HUES64 (cell line): ENCODE results near the gene PPP1R1B.

Source experiments
- H3K27ac ChIP-seq: 2 replicates; pipeline ENCODE4 v1.7.0; 2013; ENCODE audit warnings: low read depth, low read length, inconsistent platforms
- H3K27me3 ChIP-seq: 2 replicates; pipeline ENCODE4 v1.6.1; 2013; ENCODE audit warnings: mild to moderate bottlenecking, low read length; ENCODE audit not compliant: insufficient read depth
- H3K36me3 ChIP-seq: 2 replicates; pipeline ENCODE4 v1.6.1; 2013; ENCODE audit warnings: mild to moderate bottlenecking, low read length; ENCODE audit not compliant: insufficient read depth
- H3K4me1 ChIP-seq: 2 replicates; pipeline ENCODE4 v1.6.1; 2013; ENCODE audit warnings: mild to moderate bottlenecking, low read length, moderate library complexity; ENCODE audit not compliant: insufficient read depth
- H3K4me3 ChIP-seq: 2 replicates; pipeline ENCODE4 v1.5.1; 2013; ENCODE audit warnings: mild to moderate bottlenecking, low read length, moderate library complexity
- H3K9ac ChIP-seq: 2 replicates; pipeline ENCODE4 v1.6.1; 2013; ENCODE audit warnings: mild to moderate bottlenecking, low read depth, low read length
- H3K9me3 ChIP-seq: 2 replicates; pipeline ENCODE4 v1.6.1; 2013; ENCODE audit warnings: low read depth, low read length; ENCODE audit not compliant: insufficient read depth
- WGBS: fragments of 150-250, 120-280 bp; methylation state at CpG from one replicate; pipeline ENCODE4 v1.1.7; 2013; ENCODE audit warnings: missing lambda C conversion rate; 5-methylcytosine and 5-hydroxymethylcytosine counted together

Gene PPP1R1B

GRCh38 chr17:39609416-39610025 lies 17.2 kb upstream of the PPP1R1B start:
- H3K36me3 ChIP-seq, result no peaks in the 10 kb centered on the region
- peaks cover 96% of the 10 kb centered on the region for H3K27me3 ChIP-seq
- WGBS, result 80% methylated on average over 4 of the region's 4 CpGs
- no peak overlapping the region for H3K27ac ChIP-seq
- no peak overlapping the region for H3K9ac ChIP-seq
- no peaks in the 10 kb centered on the region for H3K9me3 ChIP-seq
- H3K4me1 ChIP-seq, result peaks cover 9% of the 10 kb centered on the region
- no peak overlapping the region for H3K4me3 ChIP-seq

- Histone ChIP-seq H3K27ac (no peak overlapping the region), H3K9me3 (no peaks in the 10 kb centered on the region), H3K9ac (no peak overlapping the region), H3K4me3 (no peak overlapping the region), H3K27me3 (peaks cover 95% of the 10 kb centered on the region), H3K36me3 (no peaks in the 10 kb centered on the region), H3K4me1 (peaks cover 4% of the 10 kb centered on the region; the same call in 1 of the 2 replicates)
- 91% methylated on average over 8 of the region's 9 CpGs for WGBS
Measured at GRCh38 chr17:39611401-39612112, 15.2 kb upstream of the PPP1R1B start.

- Histone ChIP-seq H3K27ac (no peak overlapping the region), H3K9me3 (no peaks in the 10 kb centered on the region), H3K27me3 (peaks cover 95% of the 10 kb centered on the region), H3K9ac (no peak overlapping the region), H3K4me1 (peaks cover under 1% of the 10 kb centered on the region; the same call in 1 of the 2 replicates), H3K4me3 (no peak overlapping the region), H3K36me3 (no peaks in the 10 kb centered on the region)
- 80% methylated on average over 20 of the region's 22 CpGs for WGBS
Measured at GRCh38 chr17:39612291-39612894, 14.4 kb upstream of the PPP1R1B start.

- Histone ChIP-seq H3K27ac (no peak overlapping the region), H3K36me3 (no peaks in the 10 kb centered on the region), H3K9ac (no peak overlapping the region), H3K27me3 (peaks cover 94% of the 10 kb centered on the region), H3K9me3 (no peaks in the 10 kb centered on the region), H3K4me3 (no peak overlapping the region), H3K4me1 (no peaks in the 10 kb centered on the region)
- WGBS, result 80% methylated on average over 7 of the region's 7 CpGs
Measured at GRCh38 chr17:39612935-39613464, 13.8 kb upstream of the PPP1R1B start.

GRCh38 chr17:39614545-39615157 lies 12.1 kb upstream of the PPP1R1B start:
- H3K4me3 ChIP-seq, result no peak overlapping the region
- peaks cover 94% of the 10 kb centered on the region for H3K27me3 ChIP-seq
- H3K9ac ChIP-seq, result no peak overlapping the region
- no peaks in the 10 kb centered on the region for H3K4me1 ChIP-seq
- no peaks in the 10 kb centered on the region for H3K9me3 ChIP-seq
- 86% methylated on average over 3 of the region's 3 CpGs for WGBS
- no peak overlapping the region for H3K27ac ChIP-seq
- H3K36me3 ChIP-seq, result no peaks in the 10 kb centered on the region

GRCh38 chr17:39615434-39615833 lies 11.3 kb upstream of the PPP1R1B start:
- WGBS, result 58% methylated on average over 6 of the region's 6 CpGs
- H3K9ac ChIP-seq, result no peak overlapping the region
- no peaks in the 10 kb centered on the region for H3K9me3 ChIP-seq
- no peaks in the 10 kb centered on the region for H3K4me1 ChIP-seq
- H3K27me3 ChIP-seq, result peaks cover 91% of the 10 kb centered on the region
- no peak overlapping the region for H3K4me3 ChIP-seq
- no peaks in the 10 kb centered on the region for H3K36me3 ChIP-seq
- H3K27ac ChIP-seq, result no peak overlapping the region

- no peak overlapping the region for H3K27ac ChIP-seq
- peaks cover 90% of the 10 kb centered on the region for H3K27me3 ChIP-seq
- no peaks in the 10 kb centered on the region for H3K36me3 ChIP-seq
- 74% methylated on average over 3 of the region's 3 CpGs for WGBS
- no peaks in the 10 kb centered on the region for H3K9me3 ChIP-seq
- peak overlapping the region; percentile 66; the same call in 1 of the 2 replicates for H3K4me3 ChIP-seq
- H3K4me1 ChIP-seq, result no peaks in the 10 kb centered on the region
- no peak overlapping the region for H3K9ac ChIP-seq
Measured at GRCh38 chr17:39617100-39617445, 9.7 kb upstream of the PPP1R1B start.

GRCh38 chr17:39617446-39618245 lies 9.1 kb upstream of the PPP1R1B start:
- under 1% methylated on average over 79 of the region's 79 CpGs for WGBS
- Histone ChIP-seq H3K9ac (no peak overlapping the region), H3K27ac (no peak overlapping the region), H3K4me3 (peak overlapping the region; percentile 66), H3K36me3 (no peaks in the 10 kb centered on the region), H3K4me1 (no peaks in the 10 kb centered on the region), H3K27me3 (peaks cover 86% of the 10 kb centered on the region), H3K9me3 (no peaks in the 10 kb centered on the region)

- Histone ChIP-seq H3K9me3 (no peaks in the 10 kb centered on the region), H3K4me1 (no peaks in the 10 kb centered on the region), H3K27ac (no peak overlapping the region), H3K4me3 (peak overlapping the region; percentile 66), H3K27me3 (peaks cover 82% of the 10 kb centered on the region), H3K9ac (no peak overlapping the region), H3K36me3 (no peaks in the 10 kb centered on the region)
- WGBS, result 1% methylated on average over 32 of the region's 33 CpGs
Measured at GRCh38 chr17:39618246-39618913, 8.4 kb upstream of the PPP1R1B start.
